Measurements from ENCODE around the gene MAPK4.

The MAPK4 gene

GRCh38 chr18:50578651-50579050 lies 18.8 kb downstream of the MAPK4 start:
- TF ChIP-seq CTCF (IDR thresholded peaks at IDR 0.05; ENCODE audit: low read depth, low read length) (no peak), EZH2phosphoT487 (IDR thresholded peaks at IDR 0.05; ENCODE audit: low read depth) (no peak)
- no peak overlapping the region for H3K4me3 ChIP-seq (ENCODE audit: low read length)
- H3K9ac ChIP-seq (ENCODE audit: low read length) = no peak overlapping the region
- peaks cover 7% of the 10 kb centered on the region for H3K9me3 ChIP-seq (ENCODE audit: insufficient read depth, low read length)
- H3K36me3 ChIP-seq (replicated peaks; ENCODE audit: low read depth, low read length) = no peaks in the 10 kb centered on the region
- no peak overlapping the region for H2AFZ ChIP-seq (ENCODE audit: low read depth, low read length)
- no peak overlapping the region for H3K27ac ChIP-seq (ENCODE audit: low read length)
- no peaks in the 10 kb centered on the region for H4K20me1 ChIP-seq (ENCODE audit: insufficient read depth, low read length)
- H3K27me3 ChIP-seq (ENCODE audit: low read depth, low read length) = peaks cover 75% of the 10 kb centered on the region
- no peaks in the 10 kb centered on the region for H3K4me1 ChIP-seq (ENCODE audit: low read length)
- no peak overlapping the region for H3K4me2 ChIP-seq (ENCODE audit: low read length)
- H3K79me2 ChIP-seq (ENCODE audit: low read length) = no peaks in the 10 kb centered on the region

GRCh38 chr18:50579061-50579774 lies 19.3 kb downstream of the MAPK4 start:
- H3K79me2 ChIP-seq (ENCODE audit: low read length) = no peaks in the 10 kb centered on the region
- no peaks in the 10 kb centered on the region for H3K36me3 ChIP-seq (replicated peaks; ENCODE audit: low read depth, low read length)
- H2AFZ ChIP-seq (ENCODE audit: low read depth, low read length) = no peak overlapping the region
- H3K9ac ChIP-seq (ENCODE audit: low read length) = no peak overlapping the region
- H3K27me3 ChIP-seq (ENCODE audit: low read depth, low read length) = peaks cover 75% of the 10 kb centered on the region
- H3K4me2 ChIP-seq (ENCODE audit: low read length) = no peak overlapping the region
- TF ChIP-seq EZH2phosphoT487 (IDR thresholded peaks at IDR 0.05; ENCODE audit: low read depth) (no peak), CTCF (IDR thresholded peaks at IDR 0.05; ENCODE audit: low read depth, low read length) (no peak)
- H3K4me3 ChIP-seq (ENCODE audit: low read length) = no peak overlapping the region
- peaks cover 12% of the 10 kb centered on the region for H3K9me3 ChIP-seq (ENCODE audit: insufficient read depth, low read length)
- H4K20me1 ChIP-seq (ENCODE audit: insufficient read depth, low read length) = no peaks in the 10 kb centered on the region
- H3K4me1 ChIP-seq (ENCODE audit: low read length) = no peaks in the 10 kb centered on the region
- H3K27ac ChIP-seq (ENCODE audit: low read length) = no peak overlapping the region

- Histone ChIP-seq H3K4me1 (ENCODE audit: low read length) (no peaks in the 10 kb centered on the region), H2AFZ (ENCODE audit: low read depth, low read length) (no peak overlapping the region), H3K9me3 (ENCODE audit: insufficient read depth, low read length) (peaks cover 26% of the 10 kb centered on the region), H3K27ac (ENCODE audit: low read length) (no peak overlapping the region), H3K9ac (ENCODE audit: low read length) (no peak overlapping the region), H3K36me3 (replicated peaks; ENCODE audit: low read depth, low read length) (no peaks in the 10 kb centered on the region), H3K4me2 (ENCODE audit: low read length) (no peak overlapping the region), H4K20me1 (ENCODE audit: insufficient read depth, low read length) (no peaks in the 10 kb centered on the region), H3K27me3 (ENCODE audit: low read depth, low read length) (peaks cover 68% of the 10 kb centered on the region), H3K4me3 (ENCODE audit: low read length) (no peak overlapping the region), H3K79me2 (ENCODE audit: low read length) (no peaks in the 10 kb centered on the region)
- TF ChIP-seq CTCF (IDR thresholded peaks at IDR 0.05; ENCODE audit: low read depth, low read length) = no peak
- TF ChIP-seq EZH2phosphoT487 (IDR thresholded peaks at IDR 0.05; ENCODE audit: low read depth) = no peak
Measured at GRCh38 chr18:50581517-50581916, 21.6 kb downstream of the MAPK4 start.

GRCh38 chr18:50582500-50582899 lies 22.6 kb downstream of the MAPK4 start:
- H3K36me3 ChIP-seq (replicated peaks; ENCODE audit: low read depth, low read length) = no peaks in the 10 kb centered on the region

More at GRCh38 chr18:50582500-50582899, 22.6 kb downstream of the MAPK4 start:
- Histone ChIP-seq H3K79me2 (ENCODE audit: low read length) (no peaks in the 10 kb centered on the region), H3K9me3 (ENCODE audit: insufficient read depth, low read length) (peaks cover 26% of the 10 kb centered on the region), H4K20me1 (ENCODE audit: insufficient read depth, low read length) (no peaks in the 10 kb centered on the region), H3K4me3 (ENCODE audit: low read length) (no peak overlapping the region), H3K9ac (ENCODE audit: low read length) (no peak overlapping the region), H3K27me3 (ENCODE audit: low read depth, low read length) (peaks cover 58% of the 10 kb centered on the region), H3K27ac (ENCODE audit: low read length) (no peak overlapping the region), H3K4me1 (ENCODE audit: low read length) (no peaks in the 10 kb centered on the region), H3K4me2 (ENCODE audit: low read length) (no peak overlapping the region), H2AFZ (ENCODE audit: low read depth, low read length) (no peak overlapping the region)
- TF ChIP-seq EZH2phosphoT487 (IDR thresholded peaks at IDR 0.05; ENCODE audit: low read depth) (no peak), CTCF (IDR thresholded peaks at IDR 0.05; ENCODE audit: low read depth, low read length) (no peak)

Measured in OCI-LY3 (cell line).